H1 (cell line): ENCODE measurements around the gene SPRED1. TPM values are rescaled to one million over a fixed set of nuclear protein-coding genes. Genes with fewer than 3 reads are reported as not detected.

Source experiments
- EZH2 ChIP-seq: fragments of 200-600 bp; sonication (generic); IDR thresholded peaks from 2 replicates; pipeline ENCODE4 v1.7.1; 2012; ENCODE audit warnings: low read depth, mild to moderate bottlenecking, moderate library complexity, low read length, inconsistent platforms; ENCODE audit not compliant: severe bottlenecking
- GTF2F1 ChIP-seq: IDR thresholded peaks from 2 replicates; pipeline ENCODE4 v1.6.1; 2012; ENCODE audit warnings: low read depth, low read length, improper control_type of control experiment, borderline replicate concordance
- POLR2A ChIP-seq, 2 experiments: IDR thresholded peaks; 1 replicate in 1 of 2; 2 replicates in 1 of 2; pipeline ENCODE4 v1.6.1; 2011; ENCODE audit warnings: low read depth in 2 of 2, low read length in 2 of 2, mild to moderate bottlenecking in 2 of 2; ENCODE audit errors: control extremely low read depth in 1 of 2
- SIN3A ChIP-seq, 2 experiments: IDR thresholded peaks in 1 of 2; conservative IDR thresholded peaks in 1 of 2; 2 replicates each; pipeline ENCODE4 v1.6.1; 2011 to 2012; ENCODE audit warnings: low read length in 2 of 2, improper control_type of control experiment in 1 of 2, low read depth in 1 of 2, mild to moderate bottlenecking in 1 of 2
- SIX5 ChIP-seq: IDR thresholded peaks from 2 replicates; pipeline ENCODE4 v1.6.1; 2011; ENCODE audit warnings: mild to moderate bottlenecking, low read depth, low read length
- SP2 ChIP-seq: IDR thresholded peaks from 2 replicates; pipeline ENCODE4 v1.6.1; 2012; ENCODE audit warnings: mild to moderate bottlenecking, low read length, inconsistent platforms
- TBP ChIP-seq: IDR thresholded peaks from 2 replicates; pipeline ENCODE4 v1.6.1; 2011; ENCODE audit warnings: low read depth, low read length, improper control_type of control experiment
- polyA plus RNA-seq, 7 experiments: library from polyadenylated mRNA; depleted of rRNA in 3 of 7; stranded (reverse) in 5 of 7; unstranded in 2 of 7; fragments of >200 nt in 5 of 7; fragments of 200-250 nt in 2 of 7; gene quantifications; 1 replicate in 5 of 7; 2 replicates in 1 of 7; 4 replicates in 1 of 7; pipeline versions ENCODE4 v1.2.1 to v1.2.3, GENCODE V29; 2011 to 2013; ENCODE audit warnings: missing spikeins in 2 of 7, mixed read lengths in 2 of 7
- total RNA-seq: library from RNA; stranded (reverse); fragmentation: NEBNext Ultra II Directional; extraction: Animal tissue kit (Norgen Biotek cat#: 25700); gene quantifications from 2 replicates; pipeline ENCODE4 v1.2.1, GENCODE V29; 2021
- TF ChIP-seq, protein P1 (sequence below): fragments of 300-600 bp; sonication (generic); IDR thresholded peaks from 2 replicates; pipeline ENCODE4 v1.7.1; 2012; ENCODE audit warnings: low read length, moderate library complexity, mild to moderate bottlenecking, inconsistent platforms; ENCODE audit not compliant: insufficient replicate concordance
- TF ChIP-seq, protein P2 (sequence below): IDR thresholded peaks from 2 replicates; pipeline ENCODE4 v1.6.1; 2012; ENCODE audit warnings: inconsistent platforms

The SPRED1 gene
- total and polyA plus RNA-seq, 2 of the 8 experiments (the other 6 are each of a cell fraction or from before 2014, with no cell fraction given) = 5.5 to 30.3 TPM

DNA sequence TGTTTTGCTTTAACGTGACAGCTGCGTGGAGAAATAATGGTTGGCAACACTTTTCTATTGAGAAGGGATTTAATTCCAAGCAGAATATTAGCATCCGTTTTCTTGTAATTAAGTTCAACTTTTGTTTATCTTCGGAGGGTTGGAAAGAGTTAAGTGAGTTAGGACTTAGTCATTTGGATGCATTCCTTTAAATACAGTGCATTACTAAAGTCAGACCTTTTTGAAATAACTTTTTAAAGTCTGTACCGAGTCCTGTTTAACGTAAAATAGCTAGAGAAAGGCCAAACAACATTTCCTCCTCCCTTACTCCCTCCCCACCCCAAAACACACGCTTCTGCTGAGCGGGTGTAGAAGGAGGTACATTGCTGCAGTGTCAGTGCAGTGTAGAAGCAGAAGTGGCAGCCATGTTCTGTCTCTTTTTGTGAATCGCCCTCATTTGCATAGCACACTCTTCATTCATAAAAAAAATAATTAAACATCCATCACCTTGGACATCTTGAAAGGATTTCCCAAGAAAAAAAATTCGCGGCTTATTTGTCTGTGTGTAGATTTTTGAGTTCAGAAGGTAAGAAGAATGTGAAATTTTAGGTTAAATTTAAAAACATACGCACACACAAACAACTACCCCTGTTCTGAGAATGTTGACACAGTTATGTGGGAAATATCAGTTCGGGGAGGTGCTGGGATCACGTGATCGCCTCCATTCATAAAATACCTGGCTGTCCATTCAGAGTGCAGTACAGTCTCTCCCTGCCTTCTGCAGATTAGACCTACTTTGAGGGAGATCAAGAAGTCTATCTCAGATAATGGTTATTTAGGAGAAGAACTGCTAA, 1.6 kb downstream of the SPRED1 start (continued):
- TF ChIP-seq, protein P1, sequence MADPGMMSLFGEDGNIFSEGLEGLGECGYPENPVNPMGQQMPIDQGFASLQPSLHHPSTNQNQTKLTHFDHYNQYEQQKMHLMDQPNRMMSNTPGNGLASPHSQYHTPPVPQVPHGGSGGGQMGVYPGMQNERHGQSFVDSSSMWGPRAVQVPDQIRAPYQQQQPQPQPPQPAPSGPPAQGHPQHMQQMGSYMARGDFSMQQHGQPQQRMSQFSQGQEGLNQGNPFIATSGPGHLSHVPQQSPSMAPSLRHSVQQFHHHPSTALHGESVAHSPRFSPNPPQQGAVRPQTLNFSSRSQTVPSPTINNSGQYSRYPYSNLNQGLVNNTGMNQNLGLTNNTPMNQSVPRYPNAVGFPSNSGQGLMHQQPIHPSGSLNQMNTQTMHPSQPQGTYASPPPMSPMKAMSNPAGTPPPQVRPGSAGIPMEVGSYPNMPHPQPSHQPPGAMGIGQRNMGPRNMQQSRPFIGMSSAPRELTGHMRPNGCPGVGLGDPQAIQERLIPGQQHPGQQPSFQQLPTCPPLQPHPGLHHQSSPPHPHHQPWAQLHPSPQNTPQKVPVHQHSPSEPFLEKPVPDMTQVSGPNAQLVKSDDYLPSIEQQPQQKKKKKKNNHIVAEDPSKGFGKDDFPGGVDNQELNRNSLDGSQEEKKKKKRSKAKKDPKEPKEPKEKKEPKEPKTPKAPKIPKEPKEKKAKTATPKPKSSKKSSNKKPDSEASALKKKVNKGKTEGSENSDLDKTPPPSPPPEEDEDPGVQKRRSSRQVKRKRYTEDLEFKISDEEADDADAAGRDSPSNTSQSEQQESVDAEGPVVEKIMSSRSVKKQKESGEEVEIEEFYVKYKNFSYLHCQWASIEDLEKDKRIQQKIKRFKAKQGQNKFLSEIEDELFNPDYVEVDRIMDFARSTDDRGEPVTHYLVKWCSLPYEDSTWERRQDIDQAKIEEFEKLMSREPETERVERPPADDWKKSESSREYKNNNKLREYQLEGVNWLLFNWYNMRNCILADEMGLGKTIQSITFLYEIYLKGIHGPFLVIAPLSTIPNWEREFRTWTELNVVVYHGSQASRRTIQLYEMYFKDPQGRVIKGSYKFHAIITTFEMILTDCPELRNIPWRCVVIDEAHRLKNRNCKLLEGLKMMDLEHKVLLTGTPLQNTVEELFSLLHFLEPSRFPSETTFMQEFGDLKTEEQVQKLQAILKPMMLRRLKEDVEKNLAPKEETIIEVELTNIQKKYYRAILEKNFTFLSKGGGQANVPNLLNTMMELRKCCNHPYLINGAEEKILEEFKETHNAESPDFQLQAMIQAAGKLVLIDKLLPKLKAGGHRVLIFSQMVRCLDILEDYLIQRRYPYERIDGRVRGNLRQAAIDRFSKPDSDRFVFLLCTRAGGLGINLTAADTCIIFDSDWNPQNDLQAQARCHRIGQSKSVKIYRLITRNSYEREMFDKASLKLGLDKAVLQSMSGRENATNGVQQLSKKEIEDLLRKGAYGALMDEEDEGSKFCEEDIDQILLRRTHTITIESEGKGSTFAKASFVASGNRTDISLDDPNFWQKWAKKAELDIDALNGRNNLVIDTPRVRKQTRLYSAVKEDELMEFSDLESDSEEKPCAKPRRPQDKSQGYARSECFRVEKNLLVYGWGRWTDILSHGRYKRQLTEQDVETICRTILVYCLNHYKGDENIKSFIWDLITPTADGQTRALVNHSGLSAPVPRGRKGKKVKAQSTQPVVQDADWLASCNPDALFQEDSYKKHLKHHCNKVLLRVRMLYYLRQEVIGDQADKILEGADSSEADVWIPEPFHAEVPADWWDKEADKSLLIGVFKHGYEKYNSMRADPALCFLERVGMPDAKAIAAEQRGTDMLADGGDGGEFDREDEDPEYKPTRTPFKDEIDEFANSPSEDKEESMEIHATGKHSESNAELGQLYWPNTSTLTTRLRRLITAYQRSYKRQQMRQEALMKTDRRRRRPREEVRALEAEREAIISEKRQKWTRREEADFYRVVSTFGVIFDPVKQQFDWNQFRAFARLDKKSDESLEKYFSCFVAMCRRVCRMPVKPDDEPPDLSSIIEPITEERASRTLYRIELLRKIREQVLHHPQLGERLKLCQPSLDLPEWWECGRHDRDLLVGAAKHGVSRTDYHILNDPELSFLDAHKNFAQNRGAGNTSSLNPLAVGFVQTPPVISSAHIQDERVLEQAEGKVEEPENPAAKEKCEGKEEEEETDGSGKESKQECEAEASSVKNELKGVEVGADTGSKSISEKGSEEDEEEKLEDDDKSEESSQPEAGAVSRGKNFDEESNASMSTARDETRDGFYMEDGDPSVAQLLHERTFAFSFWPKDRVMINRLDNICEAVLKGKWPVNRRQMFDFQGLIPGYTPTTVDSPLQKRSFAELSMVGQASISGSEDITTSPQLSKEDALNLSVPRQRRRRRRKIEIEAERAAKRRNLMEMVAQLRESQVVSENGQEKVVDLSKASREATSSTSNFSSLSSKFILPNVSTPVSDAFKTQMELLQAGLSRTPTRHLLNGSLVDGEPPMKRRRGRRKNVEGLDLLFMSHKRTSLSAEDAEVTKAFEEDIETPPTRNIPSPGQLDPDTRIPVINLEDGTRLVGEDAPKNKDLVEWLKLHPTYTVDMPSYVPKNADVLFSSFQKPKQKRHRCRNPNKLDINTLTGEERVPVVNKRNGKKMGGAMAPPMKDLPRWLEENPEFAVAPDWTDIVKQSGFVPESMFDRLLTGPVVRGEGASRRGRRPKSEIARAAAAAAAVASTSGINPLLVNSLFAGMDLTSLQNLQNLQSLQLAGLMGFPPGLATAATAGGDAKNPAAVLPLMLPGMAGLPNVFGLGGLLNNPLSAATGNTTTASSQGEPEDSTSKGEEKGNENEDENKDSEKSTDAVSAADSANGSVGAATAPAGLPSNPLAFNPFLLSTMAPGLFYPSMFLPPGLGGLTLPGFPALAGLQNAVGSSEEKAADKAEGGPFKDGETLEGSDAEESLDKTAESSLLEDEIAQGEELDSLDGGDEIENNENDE = no peak
- TF ChIP-seq SP2 = no peak
- no peak for TF ChIP-seq TBP
- no peak for TF ChIP-seq POLR2A (IDR thresholded peaks at IDR 0.05; ENCODE audit: control extremely low read depth in 1 of 2, low read depth in 2 of 2, low read length in 2 of 2)
- 0 out of 4 replicates have a peak, but pooled peaks have one; percentile 24 to 60 for TF ChIP-seq SIN3A (conservative IDR thresholded peaks at IDR 0.05 in 1 of 2, IDR thresholded peaks at IDR 0.05 in 1 of 2; ENCODE audit: low read depth in 1 of 2, low read length in 2 of 2)
- TF ChIP-seq, protein P2, sequence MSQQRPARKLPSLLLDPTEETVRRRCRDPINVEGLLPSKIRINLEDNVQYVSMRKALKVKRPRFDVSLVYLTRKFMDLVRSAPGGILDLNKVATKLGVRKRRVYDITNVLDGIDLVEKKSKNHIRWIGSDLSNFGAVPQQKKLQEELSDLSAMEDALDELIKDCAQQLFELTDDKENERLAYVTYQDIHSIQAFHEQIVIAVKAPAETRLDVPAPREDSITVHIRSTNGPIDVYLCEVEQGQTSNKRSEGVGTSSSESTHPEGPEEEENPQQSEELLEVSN = no peak
- TF ChIP-seq EZH2 = no peak
- no peak for TF ChIP-seq SIX5
- no peak for TF ChIP-seq GTF2F1
